K562 (cell line): ENCODE data around the gene RSPH9. TPM values are rescaled to one million over a fixed set of nuclear protein-coding genes. Genes with fewer than 3 reads are reported as not detected.

ENCODE experiments used
- BRD4 ChIP-seq: fragments of 200-600 bp; sonication (generic); IDR thresholded peaks from 2 replicates; pipeline ENCODE4 v1.6.1; 2017; ENCODE audit warnings: inconsistent platforms
- CCAR2 ChIP-seq: fragments of 200-400 bp; formaldehyde crosslinking; IDR thresholded peaks from 2 replicates; pipeline ENCODE4 v1.6.1; 2017; ENCODE audit warnings: mild to moderate bottlenecking, low read depth, low read length
- CUX1 ChIP-seq: fragments of 200-800 bp; sonication (Bioruptor generic); IDR thresholded peaks from 2 replicates; pipeline ENCODE4 v1.6.1; 2016; ENCODE audit warnings: missing genetic modification characterization, missing compliant biosample characterization
- HOXB6 ChIP-seq: fragments of 250-450 bp; sonication (Bioruptor Pico); IDR thresholded peaks from 2 replicates; pipeline ENCODE4 v1.5.1; 2022; ENCODE audit warnings: mild to moderate bottlenecking, borderline replicate concordance
- KDM2B ChIP-seq: fragments of 250-450 bp; sonication (Bioruptor Pico); IDR thresholded peaks from 2 replicates; pipeline ENCODE4 v1.8.0; 2021; ENCODE audit warnings: mild to moderate bottlenecking, moderate library complexity
- KDM5B ChIP-seq: fragments of 200-600 bp; sonication (generic); IDR thresholded peaks from 2 replicates; pipeline ENCODE4 v1.6.1; 2012; ENCODE audit warnings: low read depth, mild to moderate bottlenecking, moderate library complexity, low read length, control low read depth, inconsistent platforms; ENCODE audit not compliant: insufficient replicate concordance
- MEIS2 ChIP-seq: fragments of 450-650 bp; IDR thresholded peaks from 2 replicates; pipeline ENCODE4 v1.6.1; 2014; ENCODE audit warnings: mild to moderate bottlenecking; ENCODE audit not compliant: partially characterized antibody
- NBN ChIP-seq: fragments of 450-650 bp; IDR thresholded peaks from 2 replicates; pipeline ENCODE4 v1.6.1; 2016; ENCODE audit warnings: low read depth, mild to moderate bottlenecking
- NFATC3 ChIP-seq: fragments of 450-650 bp; IDR thresholded peaks from 2 replicates; pipeline ENCODE4 v1.6.1; 2017; ENCODE audit warnings: mild to moderate bottlenecking
- NR3C1 ChIP-seq: sonication (generic); formaldehyde crosslinking; IDR thresholded peaks from 2 replicates; pipeline ENCODE4 v1.8.1; 2022; ENCODE audit warnings: missing genetic modification reagents
- NUFIP1 ChIP-seq: fragments of 450-650 bp; IDR thresholded peaks from 2 replicates; pipeline ENCODE4 v1.6.1; 2018; ENCODE audit not compliant: partially characterized antibody
- POLR2G ChIP-seq: fragments of 200-400 bp; formaldehyde crosslinking; IDR thresholded peaks from 2 replicates; pipeline ENCODE4 v1.6.1; 2017; ENCODE audit warnings: low read depth, mild to moderate bottlenecking, antibody characterized with exemption, low read length, moderate library complexity
- RNF219 ChIP-seq: fragments of 250-450 bp; sonication (Bioruptor Pico); IDR thresholded peaks from 2 replicates; pipeline ENCODE4 v1.5.0; 2022; ENCODE audit warnings: mild to moderate bottlenecking
- TBL1XR1 ChIP-seq, 2 experiments: IDR thresholded peaks; 2 replicates each; pipeline ENCODE4 v1.6.1; 2012; ENCODE audit warnings: improper control_type of control experiment in 2 of 2, low read length in 2 of 2, mild to moderate bottlenecking in 1 of 2
- TEAD1 ChIP-seq, 2 experiments: fragments of 450-650 bp in 1 of 2; sonication (generic) in 1 of 2; formaldehyde crosslinking; IDR thresholded peaks; 2 replicates each; pipeline versions ENCODE4 v1.4.0 to v1.8.0; 2020 to 2022; ENCODE audit warnings: mild to moderate bottlenecking in 2 of 2, missing genetic modification reagents in 1 of 2
- U2AF1 ChIP-seq: fragments of 200-400 bp; formaldehyde crosslinking; optimal IDR thresholded peaks from 2 replicates; pipeline ENCODE3; 2017; ENCODE audit warnings: mild to moderate bottlenecking, low read depth, low read length, moderate library complexity
- ZNF263 ChIP-seq: sonication (generic); formaldehyde crosslinking; IDR thresholded peaks from 2 replicates; pipeline ENCODE4 v1.8.0; 2022; ENCODE audit warnings: mild to moderate bottlenecking, missing genetic modification reagents, borderline replicate concordance
- ZNF507 ChIP-seq: conservative IDR thresholded peaks from 2 replicates; pipeline ENCODE4 v1.6.1; 2017; ENCODE audit warnings: missing genetic modification characterization, missing compliant biosample characterization
- polyA plus RNA-seq, 8 experiments: library from polyadenylated mRNA; depleted of rRNA in 4 of 8; stranded (reverse) in 5 of 8; unstranded in 3 of 8; fragments of >200 nt; fragmentation: Nextera tagmentation in 2 of 8; fragmentation: Illumina TruSeq in 1 of 8; extraction: Ambion mirVana in 2 of 8; extraction: Trizol in 1 of 8; gene quantifications; 2 replicates each; pipeline versions ENCODE4 v1.2.1 to v1.2.3, GENCODE V29; 2011 to 2014; ENCODE audit warnings: inconsistent platforms in 1 of 8, missing spikeins in 1 of 8
- total RNA-seq, 7 experiments: library from RNA; depleted of rRNA in 6 of 7; stranded (reverse); fragments of >200 nt in 6 of 7; fragmentation: Illumina TruSeq in 2 of 7; extraction: Trizol in 2 of 7; gene quantifications; 2 replicates each; pipeline versions ENCODE4 v1.2.1 to v1.2.3, GENCODE V29; 2011 to 2021; ENCODE audit warnings: low replicate concordance in 1 of 7

Gene RSPH9
- total and polyA plus RNA-seq, 9 of the 15 experiments (the other 6 are each of a cell fraction or from before 2014, with no cell fraction given), result 0.05 to 0.60 (median 0.39) TPM; not detected in 6

GRCh38 chr6:43628393-43629103 lies 16.3 kb upstream of the RSPH9 start (continued):
- peak; percentile 99 for TF ChIP-seq ZNF263
- TF ChIP-seq NFATC3, result peak; percentile 40; the same call in 1 of the 2 replicates
- peak; percentile 67 for TF ChIP-seq MEIS2
- TF ChIP-seq U2AF1, result no peak
- TF ChIP-seq NBN, result peak; percentile 49; the same call in 1 of the 2 replicates
- TF ChIP-seq CCAR2, result no peak
- no peak for TF ChIP-seq ZNF507 (tag)
- TF ChIP-seq TBL1XR1 (IDR thresholded peaks at IDR 0.05; ENCODE audit: low read length in 2 of 2), result no peak
- TF ChIP-seq RNF219 (CRISPR knock-in tag), result no peak
- TF ChIP-seq TEAD1 (CRISPR knock-in tag; IDR thresholded peaks at IDR 0.05), result peak; percentile 1 to 51; a peak in 2 of 4 replicates
- no peak for TF ChIP-seq NR3C1
- TF ChIP-seq HOXB6 (CRISPR knock-in tag), result peak; percentile 57; the same call in 1 of the 2 replicates
- TF ChIP-seq NUFIP1, result no peak
- no peak for TF ChIP-seq POLR2G
- no peak for TF ChIP-seq KDM2B
- no peak for TF ChIP-seq CUX1 (CRISPR knock-in tag)
- TF ChIP-seq BRD4, result peak; percentile 26; the same call in 1 of the 2 replicates
- TF ChIP-seq KDM5B, result peak; percentile 2
